Body of pancreas (tissue), 4 donors: Measurements from ENCODE around the gene LRRC3. TPM values are rescaled to one million over a fixed set of nuclear protein-coding genes. Genes with fewer than 3 reads are reported as not detected.

Experiments
- ATAC-seq: fragments of 150-250 bp; one replicate; pipeline ENCODE4 v1.9.1; 2016
- DNase-seq, 4 donors: peaks; one replicate each; pipeline ENCODE4 v3.0.0-alpha.2; 2019
- H3K27ac ChIP-seq, 4 donors: fragments of 200-600 bp; sonication (generic); 1 replicate in 3 of 4; 2 replicates in 1 of 4; pipeline versions ENCODE4 v1.5.1 to v1.6.1; 2016 to 2019; ENCODE audit warnings: mild to moderate bottlenecking in 1 of 4, mixed read lengths in 1 of 4, moderate library complexity in 1 of 4
- H3K27me3 ChIP-seq, 2 donors: fragments of 200-600 bp; sonication (generic); one replicate each; pipeline ENCODE4 v1.6.0; 2016; ENCODE audit warnings: mild to moderate bottlenecking in 1 of 2
- H3K36me3 ChIP-seq, 2 donors: fragments of 200-600 bp; sonication (generic); replicated peaks in 1 of 2; 2 replicates each; pipeline ENCODE4 v1.5.1; 2016; ENCODE audit warnings: low read depth in 2 of 2; ENCODE audit not compliant: insufficient read depth in 1 of 2
- H3K4me1 ChIP-seq: fragments of 200-600 bp; sonication (generic); one replicate; pipeline ENCODE4 v1.6.0; 2016
- H3K4me3 ChIP-seq, 2 donors: fragments of 200-600 bp; sonication (generic); 1 replicate in 1 of 2; 2 replicates in 1 of 2; pipeline ENCODE4 v1.5.1; 2016 to 2019
- H3K9me3 ChIP-seq, 3 donors: fragments of 200-600 bp; sonication (generic); 1 replicate in 2 of 3; 2 replicates in 1 of 3; pipeline ENCODE4 v1.5.1; 2016
- POLR2A ChIP-seq, 3 donors: fragments of 450-650 bp; IDR thresholded peaks; one replicate each; pipeline ENCODE4 v1.6.1; 2016; ENCODE audit warnings: antibody characterized with exemption in 3 of 3, mild to moderate bottlenecking in 2 of 3
- WGBS, 2 donors: methylation state at CpG; one replicate each; pipeline ENCODE4 v1.1.5; 2017; 5-methylcytosine and 5-hydroxymethylcytosine counted together
- intact Hi-C: fragments of 100-400 bp; cut with DNase I; formaldehyde crosslinking; loops from one replicate; pipeline ENCODE4 v1.15.1; 2023
- total RNA-seq, 2 donors: library from RNA; depleted of rRNA; stranded (reverse); fragments of >200 nt; gene quantifications; one replicate each; pipeline ENCODE4 v1.1.0, GENCODE V29; 2016
- TF ChIP-seq, protein P1 (sequence below), 7 experiments: fragments of 450-650 bp in 4 of 7; fragments of 200-600 bp in 3 of 7; sonication (generic) in 3 of 7; IDR thresholded peaks; one replicate each; pipeline ENCODE4 v1.5.1; 2016 to 2019; ENCODE audit warnings: antibody characterized with exemption in 7 of 7

LRRC3 gene
- total RNA-seq, 2 donors from 2014 or later, result 0.33 to 1.0 TPM

DNA sequence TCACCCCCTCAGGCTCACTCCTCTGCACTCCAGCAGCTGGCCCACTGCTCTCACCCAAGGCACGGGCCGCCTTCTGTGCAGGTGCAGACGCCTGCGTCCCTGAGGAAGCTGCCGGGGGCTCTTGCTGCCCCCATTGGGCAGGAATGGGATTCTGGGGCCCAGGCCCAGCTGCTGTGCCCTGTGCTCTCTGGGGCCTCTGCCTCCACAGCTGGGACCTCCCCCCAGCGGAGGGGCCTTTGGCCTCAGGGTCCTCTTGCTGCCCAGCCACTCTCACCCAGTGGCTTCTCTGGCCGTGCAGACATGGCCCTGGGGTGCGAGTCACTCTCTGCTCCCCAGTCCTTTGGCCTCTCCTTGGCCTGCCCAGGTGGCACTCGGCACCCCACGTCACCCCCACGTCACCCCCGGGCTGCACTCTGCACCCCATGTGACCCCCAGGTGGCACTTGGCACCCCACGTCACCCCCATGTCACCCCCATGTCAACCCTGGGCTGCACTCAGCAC is 19.1 kb upstream of the LRRC3 start:
- DNase-seq (peak in 1 of 4 donors; percentile 1), ATAC-seq (no peak)
- WGBS, 2 donors, result 75 to 76% methylated on average over 8 to 13 of the region's 13 CpGs
- no peaks in the 10 kb centered on the region for H3K36me3 ChIP-seq
- H3K27me3 ChIP-seq, result no peaks in the 10 kb centered on the region
- H3K27ac ChIP-seq, result no peak overlapping the region
- intact Hi-C loops, result no loop called here
- H3K9me3 ChIP-seq, result no peaks in the 10 kb centered on the region
- TF ChIP-seq, protein P1, sequence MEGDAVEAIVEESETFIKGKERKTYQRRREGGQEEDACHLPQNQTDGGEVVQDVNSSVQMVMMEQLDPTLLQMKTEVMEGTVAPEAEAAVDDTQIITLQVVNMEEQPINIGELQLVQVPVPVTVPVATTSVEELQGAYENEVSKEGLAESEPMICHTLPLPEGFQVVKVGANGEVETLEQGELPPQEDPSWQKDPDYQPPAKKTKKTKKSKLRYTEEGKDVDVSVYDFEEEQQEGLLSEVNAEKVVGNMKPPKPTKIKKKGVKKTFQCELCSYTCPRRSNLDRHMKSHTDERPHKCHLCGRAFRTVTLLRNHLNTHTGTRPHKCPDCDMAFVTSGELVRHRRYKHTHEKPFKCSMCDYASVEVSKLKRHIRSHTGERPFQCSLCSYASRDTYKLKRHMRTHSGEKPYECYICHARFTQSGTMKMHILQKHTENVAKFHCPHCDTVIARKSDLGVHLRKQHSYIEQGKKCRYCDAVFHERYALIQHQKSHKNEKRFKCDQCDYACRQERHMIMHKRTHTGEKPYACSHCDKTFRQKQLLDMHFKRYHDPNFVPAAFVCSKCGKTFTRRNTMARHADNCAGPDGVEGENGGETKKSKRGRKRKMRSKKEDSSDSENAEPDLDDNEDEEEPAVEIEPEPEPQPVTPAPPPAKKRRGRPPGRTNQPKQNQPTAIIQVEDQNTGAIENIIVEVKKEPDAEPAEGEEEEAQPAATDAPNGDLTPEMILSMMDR (IDR thresholded peaks at IDR 0.05), result no peak
- TF ChIP-seq POLR2A (IDR thresholded peaks at IDR 0.05), result no peak
- peaks cover 12% of the 10 kb centered on the region for H3K4me1 ChIP-seq
- H3K4me3 ChIP-seq, result no peak overlapping the region

DNA sequence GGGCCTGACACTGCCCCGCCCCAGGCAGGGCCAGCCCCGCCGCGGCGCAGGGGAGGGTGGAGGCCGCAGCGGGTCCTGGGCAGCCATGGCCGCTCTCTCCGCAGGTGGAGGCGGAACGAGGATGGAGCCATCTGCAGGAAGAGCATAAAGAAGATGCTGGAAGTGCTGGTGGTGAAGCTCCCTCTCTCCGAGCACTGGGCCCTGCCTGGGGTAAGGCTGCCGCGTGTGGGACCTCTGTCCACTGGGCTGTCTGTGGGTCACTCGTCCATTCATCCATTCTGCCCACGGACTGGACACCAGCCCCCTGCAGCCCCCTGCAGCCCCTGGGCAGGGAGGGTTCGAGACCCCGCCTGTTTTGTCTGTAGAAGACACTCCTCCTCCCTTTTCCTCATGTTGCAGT is 18.4 kb upstream of the LRRC3 start:
- Histone ChIP-seq H3K36me3 (no peaks in the 10 kb centered on the region), H3K9me3 (no peaks in the 10 kb centered on the region), H3K4me3 (no peak overlapping the region), H3K27ac (no peak overlapping the region), H3K4me1 (peaks cover 12% of the 10 kb centered on the region), H3K27me3 (no peaks in the 10 kb centered on the region)
- ATAC-seq, result no peak
- intact Hi-C loops, result no loop called here
- peak in 1 of 4 donors; percentile 5 for DNase-seq
- TF ChIP-seq, protein P1 (IDR thresholded peaks at IDR 0.05), result no peak
- no peak for TF ChIP-seq POLR2A (IDR thresholded peaks at IDR 0.05)
- 87 to 88% methylated on average over 15 to 16 of the region's 18 CpGs for WGBS, 2 donors

DNA sequence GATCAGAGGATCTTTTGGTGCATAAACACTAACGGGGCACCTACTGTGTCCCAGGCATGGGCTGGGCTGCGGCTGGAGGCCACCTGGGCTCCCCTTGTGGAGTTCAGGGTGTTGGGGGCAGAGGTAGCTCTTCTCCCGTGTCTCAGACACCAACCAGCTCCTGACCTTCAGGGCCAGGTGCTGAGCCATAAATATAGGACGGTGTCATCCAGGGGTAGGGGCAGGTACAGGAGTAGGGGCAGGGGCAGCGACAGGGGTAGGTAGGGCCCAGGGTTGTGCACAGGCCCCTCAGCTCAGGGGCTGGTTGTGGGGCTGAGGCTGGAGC is 18.0 kb upstream of the LRRC3 start:
- no peaks in the 10 kb centered on the region for H3K27me3 ChIP-seq
- no peak overlapping the region for H3K27ac ChIP-seq
- TF ChIP-seq, protein P1 (IDR thresholded peaks at IDR 0.05), result no peak
- no peak for TF ChIP-seq POLR2A (IDR thresholded peaks at IDR 0.05)
- H3K4me1 ChIP-seq, result peaks cover 12% of the 10 kb centered on the region
- H3K36me3 ChIP-seq, result no peaks in the 10 kb centered on the region
- 82 to 87% methylated on average over 5 of the region's 5 CpGs for WGBS, 2 donors
- intact Hi-C loops, result no loop called here
- H3K9me3 ChIP-seq, result no peaks in the 10 kb centered on the region
- no peak for ATAC-seq
- DNase-seq, result peak in 1 of 4 donors; percentile 1
- H3K4me3 ChIP-seq, result no peak overlapping the region

DNA sequence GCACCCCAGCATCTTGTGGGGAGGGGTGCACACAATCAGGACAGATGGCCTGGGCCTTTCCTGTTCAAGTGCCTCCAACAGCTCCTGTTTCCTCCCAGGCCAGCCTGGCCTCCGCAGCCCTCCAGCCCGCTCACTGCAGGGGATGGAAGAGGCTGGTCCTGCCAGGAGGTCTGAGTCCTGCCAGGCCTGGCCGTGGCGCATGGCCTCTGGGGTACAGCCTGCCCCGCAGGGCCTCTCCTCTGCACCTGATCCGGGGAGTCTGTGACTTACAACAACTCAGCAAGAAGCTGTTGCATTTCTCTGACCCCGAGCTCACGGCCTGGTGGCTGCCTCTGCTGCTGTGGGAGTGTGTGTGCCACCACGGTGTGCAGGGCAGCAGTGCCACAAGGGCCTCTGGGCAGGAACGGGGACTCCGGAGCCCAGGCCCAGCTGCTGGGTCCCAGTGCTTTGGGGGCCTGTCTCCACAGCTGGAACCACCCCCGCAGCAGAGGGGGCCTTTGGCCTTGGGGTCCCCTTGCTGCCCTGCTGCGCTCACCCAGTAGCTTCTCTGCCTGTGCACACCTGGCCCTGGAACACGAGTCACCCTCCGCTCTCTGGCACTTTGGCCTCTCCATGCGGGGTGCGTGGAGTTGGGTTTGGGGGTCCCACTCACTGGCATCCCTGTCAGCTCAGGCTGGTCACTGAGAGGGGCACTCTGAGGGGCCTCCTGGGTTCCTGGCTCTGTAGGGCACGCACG is 17.4 kb upstream of the LRRC3 start:
- Histone ChIP-seq H3K4me3 (no peak overlapping the region), H3K27ac (no peak overlapping the region), H3K27me3 (no peaks in the 10 kb centered on the region), H3K4me1 (peaks cover 12% of the 10 kb centered on the region), H3K36me3 (no peaks in the 10 kb centered on the region), H3K9me3 (no peaks in the 10 kb centered on the region)
- TF ChIP-seq, protein P1 (IDR thresholded peaks at IDR 0.05), result no peak
- no peak for TF ChIP-seq POLR2A (IDR thresholded peaks at IDR 0.05)
- no peak for ATAC-seq
- intact Hi-C loops, result no loop called here
- 90 to 100% methylated on average over 1 to 19 of the region's 19 CpGs for whole genome bisulfite sequencing, 2 donors
- DNase-seq, result peak in 1 of 4 donors; percentile 8
